H7 (cell line): Measurements from ENCODE around the gene RPS15. TPM values are rescaled to one million over a fixed set of nuclear protein-coding genes. Genes with fewer than 3 reads are reported as not detected.

Experiments
- DNase-seq: peaks from one replicate; pipeline ENCODE4 v3.0.0; 2012
- H3K27me3 ChIP-seq: 2 replicates; pipeline ENCODE4 v1.6.0; 2011; ENCODE audit warnings: mild to moderate bottlenecking, low read length; ENCODE audit not compliant: control insufficient read depth, insufficient read depth
- H3K36me3 ChIP-seq: replicated peaks from 2 replicates; pipeline ENCODE4 v1.5.1; 2011; ENCODE audit warnings: low read length; ENCODE audit not compliant: control insufficient read depth, insufficient read depth
- H3K4me3 ChIP-seq: 2 replicates; pipeline ENCODE4 v1.5.1; 2011; ENCODE audit warnings: low read depth, mild to moderate bottlenecking, control low read depth, low read length, moderate library complexity; ENCODE audit not compliant: insufficient read depth
- total RNA-seq: library from RNA; depleted of rRNA; stranded (reverse); fragments of >200 nt; shearing (Covaris generic); gene quantifications from 2 replicates; pipeline ENCODE4 v1.2.3, GENCODE V29; 2014

Gene RPS15
- total RNA-seq, 1 experiment from 2014 or later, result 1,693 TPM

DNA sequence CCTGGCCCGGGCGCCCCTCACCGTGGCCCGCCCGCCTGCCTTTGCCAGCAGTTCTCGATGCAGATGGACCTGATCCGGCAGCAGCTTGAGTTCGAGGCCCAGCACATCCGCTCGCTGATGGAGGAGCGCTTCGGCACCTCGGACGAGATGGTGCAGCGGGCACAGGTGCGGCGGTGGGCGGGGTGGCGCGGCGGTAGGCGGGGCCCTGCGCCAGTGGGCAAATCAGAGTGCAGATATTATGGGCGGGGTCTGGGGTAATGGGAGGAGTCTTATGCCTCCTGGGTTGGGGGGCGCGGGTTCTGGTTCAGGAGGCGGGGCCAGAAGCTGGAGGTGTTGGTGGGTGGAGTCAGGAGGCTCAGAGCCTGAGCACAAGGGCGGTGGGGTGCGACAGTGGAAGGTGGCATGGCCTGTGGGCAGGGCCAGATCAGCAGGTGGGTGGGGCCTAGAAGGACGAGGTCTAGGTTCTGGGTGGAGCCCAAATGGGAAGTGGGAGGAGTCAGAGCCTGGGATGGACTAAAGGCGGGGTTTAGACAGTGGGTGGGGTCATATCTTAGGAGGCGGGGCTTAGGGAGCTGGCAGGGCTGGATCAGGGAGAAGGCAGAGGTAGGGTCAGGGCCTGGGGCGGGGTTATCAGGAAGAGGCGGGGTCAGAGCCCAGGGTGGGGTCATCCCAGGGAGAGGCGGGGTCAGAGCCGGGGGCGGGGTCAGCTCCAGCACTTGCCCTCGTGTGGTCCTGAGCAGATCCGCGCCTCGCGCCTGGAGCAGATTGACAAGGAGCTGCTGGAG, 17.3 kb downstream of the RPS15 start:
- peak; percentile 99 for DNase-seq
- H3K4me3 ChIP-seq, result peak overlapping the region; percentile 31
- no peaks in the 10 kb centered on the region for H3K36me3 ChIP-seq
- H3K27me3 ChIP-seq, result peaks cover 57% of the 10 kb centered on the region

DNA sequence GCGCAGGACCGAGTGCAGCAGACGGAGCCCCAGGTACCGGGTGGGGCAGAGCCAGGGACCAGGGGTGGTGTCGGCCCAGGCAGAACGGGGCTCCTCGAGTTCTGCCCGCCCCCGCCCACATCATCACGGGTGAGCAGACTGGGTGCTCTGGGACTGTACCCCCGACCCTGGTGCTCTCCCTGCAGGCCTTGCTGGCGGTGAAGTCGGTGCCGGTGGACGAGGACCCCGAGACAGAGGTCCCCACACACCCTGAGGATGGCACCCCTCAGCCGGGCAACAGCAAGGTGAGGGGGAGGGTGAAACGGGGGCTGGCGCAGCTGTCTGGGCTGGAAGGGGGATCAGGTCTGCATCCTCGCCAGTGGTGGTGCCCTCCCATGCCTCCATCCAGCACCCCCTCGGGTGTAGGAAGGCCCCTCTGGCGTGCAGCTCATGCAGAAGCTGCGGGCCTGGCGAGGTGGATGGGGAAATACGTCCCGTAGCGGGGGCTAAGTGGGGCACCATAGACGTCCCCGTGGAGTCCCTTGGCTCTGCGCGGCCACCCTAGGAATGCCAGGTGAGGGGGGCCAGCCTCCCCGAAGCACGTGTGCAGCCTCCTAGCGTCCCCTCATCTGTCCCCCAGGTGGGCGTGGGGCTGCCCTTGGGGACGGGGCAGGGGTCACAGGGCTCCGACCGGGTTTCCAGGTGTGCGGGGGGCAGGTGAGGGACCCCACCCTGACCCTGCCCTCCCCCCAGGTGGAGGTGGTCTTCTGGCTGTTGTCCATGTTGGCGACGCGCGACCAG, 18.1 kb downstream of the RPS15 start:
- no peak for DNase-seq
- peaks cover 49% of the 10 kb centered on the region for H3K27me3 ChIP-seq
- H3K36me3 ChIP-seq, result no peaks in the 10 kb centered on the region
- no peak overlapping the region for H3K4me3 ChIP-seq

DNA sequence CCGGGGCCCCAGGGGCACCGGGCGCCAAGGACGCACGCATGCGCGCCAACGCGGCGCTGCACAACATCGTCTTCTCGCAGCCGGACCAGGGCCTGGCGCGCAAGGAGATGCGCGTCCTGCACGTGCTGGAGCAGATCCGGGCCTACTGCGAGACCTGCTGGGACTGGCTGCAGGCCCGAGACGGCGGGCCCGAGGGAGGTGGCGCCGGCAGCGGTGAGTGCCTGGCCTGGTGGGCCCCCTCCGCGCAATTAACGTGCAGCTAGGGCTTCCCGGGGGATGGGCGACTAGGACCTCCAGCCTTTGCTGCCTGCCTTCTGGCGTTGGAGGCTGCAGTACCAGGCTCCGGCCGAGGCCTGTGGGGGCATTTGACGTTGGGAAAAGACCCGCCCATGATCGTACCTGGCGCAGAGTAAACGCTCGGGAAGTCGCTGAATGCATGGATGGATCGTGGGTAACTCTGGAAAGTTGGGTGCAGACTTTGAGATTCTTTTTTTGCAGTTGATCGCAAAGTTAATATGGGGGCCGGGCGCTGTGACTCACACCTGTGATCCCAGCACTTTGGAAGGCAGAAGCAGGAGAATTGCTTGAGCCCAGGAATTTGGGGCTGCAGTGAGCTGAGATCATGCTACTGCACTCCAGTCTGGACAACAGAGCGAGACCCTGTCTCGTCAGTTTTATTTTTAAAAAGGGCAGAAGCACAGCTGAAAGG, 19.0 kb downstream of the RPS15 start:
- Histone ChIP-seq H3K36me3 (no peaks in the 10 kb centered on the region), H3K4me3 (no peak overlapping the region), H3K27me3 (peaks cover 43% of the 10 kb centered on the region)
- peak; percentile 85 for DNase-seq

DNA sequence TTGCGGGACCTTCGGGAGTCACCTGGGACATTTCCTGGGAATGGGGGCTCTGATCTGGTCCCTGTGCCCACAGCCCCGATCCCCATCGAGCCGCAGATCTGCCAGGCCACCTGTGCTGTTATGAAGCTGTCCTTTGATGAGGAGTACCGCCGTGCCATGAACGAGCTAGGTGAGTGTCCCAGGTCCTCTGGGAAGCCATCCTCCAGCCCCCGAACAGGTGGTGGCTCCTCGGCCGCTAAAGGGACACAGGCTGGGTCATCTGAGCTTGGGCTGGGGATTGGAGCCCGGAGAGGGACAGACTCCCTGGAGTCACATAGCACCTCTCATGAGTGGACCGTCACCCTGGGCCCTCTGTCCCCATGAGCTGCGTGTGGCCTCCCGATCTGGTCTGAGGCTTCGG, 19.7 kb downstream of the RPS15 start:
- no peak for DNase-seq
- Histone ChIP-seq H3K36me3 (no peaks in the 10 kb centered on the region), H3K27me3 (peaks cover 36% of the 10 kb centered on the region), H3K4me3 (no peak overlapping the region)

DNA sequence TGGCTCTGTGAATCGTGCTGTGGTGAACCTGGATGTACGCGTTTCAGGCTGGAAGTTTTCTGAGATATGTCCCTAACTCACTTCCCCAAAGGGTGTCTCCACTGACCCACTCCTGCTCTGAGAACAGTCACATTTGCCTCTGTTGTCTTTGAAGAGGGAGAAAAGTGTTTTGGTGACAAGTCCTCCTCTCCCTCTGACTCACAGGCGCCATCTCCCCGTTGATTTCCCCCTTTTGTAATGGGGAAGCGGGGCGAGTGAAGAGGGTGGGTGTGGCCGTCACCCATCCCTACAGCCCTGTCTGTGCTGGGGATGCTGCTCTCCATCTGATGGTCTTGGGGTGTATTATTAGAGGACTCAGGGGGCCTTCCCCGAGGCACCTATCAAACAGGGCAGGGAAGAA, 21.3 kb downstream of the RPS15 start:
- DNase-seq, result no peak
- Histone ChIP-seq H3K36me3 (no peaks in the 10 kb centered on the region), H3K27me3 (peaks cover 23% of the 10 kb centered on the region), H3K4me3 (no peak overlapping the region)

DNA sequence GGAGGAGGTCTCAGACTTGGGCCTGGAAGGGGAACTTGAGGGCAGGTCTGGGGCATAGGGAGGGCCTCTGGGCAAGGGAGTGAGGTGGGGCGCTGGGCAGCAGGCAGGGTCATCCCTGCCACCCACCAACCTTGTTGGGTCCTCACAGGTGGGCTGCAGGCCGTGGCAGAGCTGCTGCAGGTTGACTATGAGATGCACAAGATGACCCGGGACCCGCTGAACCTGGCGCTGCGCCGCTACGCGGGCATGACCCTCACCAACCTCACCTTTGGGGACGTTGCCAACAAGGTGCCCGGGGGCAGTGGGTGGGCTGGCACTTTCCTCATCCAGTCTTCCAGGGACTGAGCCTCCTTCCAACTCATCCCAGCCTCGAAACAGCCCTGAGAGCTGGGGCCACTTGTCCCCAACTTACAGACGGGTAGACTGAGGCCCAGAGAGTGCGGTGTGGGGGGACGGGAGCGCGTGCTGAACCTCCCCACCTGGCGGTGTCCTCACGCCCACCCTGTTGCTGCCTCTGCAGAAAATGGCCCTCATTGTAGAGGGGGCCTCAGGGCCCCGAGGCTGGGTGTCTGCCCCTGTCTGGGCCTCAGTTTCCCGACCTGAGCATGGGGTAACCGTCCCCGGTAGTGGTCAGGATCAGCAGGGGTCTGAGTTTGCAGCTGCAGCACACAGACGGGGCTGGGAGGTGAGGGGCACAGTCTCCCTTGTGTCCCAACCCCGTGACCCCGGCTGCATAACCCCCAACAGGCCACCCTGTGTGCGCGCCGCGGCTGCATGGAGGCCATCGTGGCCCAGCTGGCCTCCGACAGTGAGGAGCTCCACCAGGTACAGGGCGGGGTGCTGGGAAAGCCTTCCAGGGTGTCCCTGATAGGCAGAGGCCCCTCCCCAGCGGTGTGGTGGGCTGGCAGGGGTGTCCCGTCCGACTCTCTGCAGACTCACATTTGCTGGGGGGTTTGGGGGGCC, 22.1 kb downstream of the RPS15 start:
- no peak overlapping the region for H3K4me3 ChIP-seq
- DNase-seq, result no peak
- H3K27me3 ChIP-seq, result peaks cover 21% of the 10 kb centered on the region
- no peaks in the 10 kb centered on the region for H3K36me3 ChIP-seq

DNA sequence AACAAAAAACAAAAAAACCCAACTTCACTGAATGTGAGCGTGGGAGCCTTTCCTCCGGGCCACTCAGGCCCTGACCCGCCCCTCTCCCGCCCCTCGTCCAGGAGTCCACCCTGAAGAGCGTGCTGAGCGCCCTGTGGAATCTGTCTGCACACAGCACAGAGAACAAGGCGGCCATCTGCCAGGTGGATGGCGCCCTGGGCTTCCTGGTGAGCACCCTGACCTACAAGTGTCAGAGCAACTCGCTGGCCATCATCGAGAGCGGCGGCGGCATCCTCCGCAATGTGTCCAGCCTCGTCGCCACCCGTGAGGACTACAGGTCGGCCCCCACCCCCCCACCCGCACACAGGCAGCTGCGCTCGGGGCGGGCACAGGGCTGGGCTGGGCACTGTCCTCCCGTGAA, 23.7 kb downstream of the RPS15 start:
- no peak for DNase-seq
- Histone ChIP-seq H3K36me3 (no peaks in the 10 kb centered on the region), H3K27me3 (peaks cover 27% of the 10 kb centered on the region), H3K4me3 (no peak overlapping the region)

DNA sequence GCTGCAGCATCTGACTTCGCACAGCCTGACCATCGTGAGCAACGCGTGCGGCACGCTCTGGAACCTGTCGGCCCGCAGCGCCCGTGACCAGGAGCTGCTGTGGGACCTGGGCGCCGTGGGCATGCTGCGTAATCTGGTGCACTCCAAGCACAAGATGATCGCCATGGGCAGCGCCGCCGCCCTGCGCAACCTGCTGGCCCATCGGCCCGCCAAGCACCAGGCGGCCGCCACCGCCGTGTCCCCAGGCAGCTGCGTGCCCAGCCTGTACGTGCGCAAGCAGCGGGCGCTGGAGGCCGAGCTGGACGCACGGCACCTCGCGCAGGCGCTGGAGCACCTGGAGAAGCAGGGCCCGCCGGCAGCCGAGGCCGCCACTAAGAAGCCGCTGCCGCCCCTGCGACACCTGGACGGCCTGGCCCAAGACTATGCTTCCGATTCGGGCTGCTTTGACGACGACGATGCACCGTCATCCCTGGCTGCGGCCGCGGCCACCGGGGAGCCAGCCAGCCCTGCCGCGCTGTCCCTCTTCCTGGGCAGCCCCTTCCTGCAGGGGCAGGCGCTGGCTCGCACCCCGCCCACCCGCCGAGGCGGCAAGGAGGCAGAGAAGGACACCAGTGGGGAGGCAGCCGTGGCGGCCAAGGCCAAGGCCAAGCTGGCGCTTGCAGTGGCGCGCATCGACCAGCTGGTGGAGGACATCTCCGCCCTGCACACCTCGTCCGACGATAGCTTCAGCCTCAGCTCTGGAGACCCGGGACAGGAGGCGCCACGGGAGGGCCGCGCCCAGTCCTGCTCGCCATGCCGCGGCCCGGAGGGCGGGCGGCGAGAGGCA, 27.2 kb downstream of the RPS15 start:
- peaks cover 53% of the 10 kb centered on the region for H3K27me3 ChIP-seq
- H3K4me3 ChIP-seq, result no peak overlapping the region
- peak; percentile 93 for DNase-seq
- no peaks in the 10 kb centered on the region for H3K36me3 ChIP-seq

DNA sequence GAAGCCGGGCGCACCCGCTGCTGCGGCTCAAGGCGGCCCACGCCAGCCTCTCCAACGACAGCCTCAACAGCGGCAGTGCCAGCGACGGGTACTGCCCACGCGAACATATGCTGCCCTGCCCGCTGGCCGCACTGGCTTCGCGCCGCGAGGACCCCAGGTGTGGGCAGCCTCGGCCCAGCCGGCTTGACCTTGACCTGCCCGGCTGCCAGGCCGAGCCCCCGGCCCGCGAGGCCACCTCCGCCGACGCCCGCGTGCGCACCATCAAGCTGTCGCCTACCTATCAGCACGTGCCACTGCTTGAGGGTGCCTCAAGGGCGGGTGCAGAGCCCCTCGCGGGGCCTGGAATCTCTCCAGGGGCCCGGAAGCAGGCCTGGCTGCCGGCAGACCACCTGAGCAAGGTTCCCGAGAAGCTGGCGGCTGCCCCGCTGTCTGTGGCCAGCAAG, 27.8 kb downstream of the RPS15 start:
- Histone ChIP-seq H3K4me3 (no peak overlapping the region), H3K27me3 (peaks cover 60% of the 10 kb centered on the region), H3K36me3 (no peaks in the 10 kb centered on the region)
- DNase-seq, result peak; percentile 78

DNA sequence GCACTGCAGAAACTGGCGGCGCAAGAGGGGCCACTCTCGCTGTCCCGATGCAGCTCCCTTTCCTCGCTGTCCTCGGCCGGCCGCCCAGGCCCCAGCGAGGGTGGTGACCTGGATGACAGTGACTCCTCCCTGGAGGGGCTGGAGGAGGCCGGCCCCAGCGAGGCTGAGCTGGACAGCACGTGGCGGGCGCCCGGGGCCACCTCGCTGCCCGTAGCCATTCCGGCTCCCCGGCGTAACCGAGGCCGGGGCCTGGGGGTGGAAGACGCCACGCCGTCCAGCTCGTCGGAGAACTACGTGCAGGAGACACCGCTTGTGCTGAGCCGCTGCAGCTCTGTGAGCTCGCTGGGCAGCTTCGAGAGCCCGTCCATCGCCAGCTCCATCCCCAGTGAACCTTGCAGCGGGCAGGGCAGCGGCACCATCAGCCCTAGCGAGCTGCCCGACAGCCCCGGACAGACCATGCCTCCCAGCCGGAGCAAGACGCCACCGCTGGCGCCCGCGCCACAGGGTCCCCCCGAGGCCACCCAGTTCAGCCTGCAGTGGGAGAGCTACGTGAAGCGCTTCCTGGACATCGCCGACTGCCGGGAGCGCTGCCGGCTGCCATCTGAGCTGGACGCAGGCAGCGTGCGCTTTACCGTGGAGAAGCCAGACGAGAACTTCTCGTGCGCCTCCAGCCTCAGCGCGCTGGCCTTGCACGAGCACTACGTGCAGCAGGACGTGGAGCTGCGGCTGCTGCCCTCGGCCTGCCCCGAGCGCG, 28.4 kb downstream of the RPS15 start:
- H3K36me3 ChIP-seq, result no peaks in the 10 kb centered on the region
- H3K4me3 ChIP-seq, result peak overlapping the region; percentile 12; the same call in 1 of the 2 replicates
- peak; percentile 83 for DNase-seq
- peaks cover 66% of the 10 kb centered on the region for H3K27me3 ChIP-seq

DNA sequence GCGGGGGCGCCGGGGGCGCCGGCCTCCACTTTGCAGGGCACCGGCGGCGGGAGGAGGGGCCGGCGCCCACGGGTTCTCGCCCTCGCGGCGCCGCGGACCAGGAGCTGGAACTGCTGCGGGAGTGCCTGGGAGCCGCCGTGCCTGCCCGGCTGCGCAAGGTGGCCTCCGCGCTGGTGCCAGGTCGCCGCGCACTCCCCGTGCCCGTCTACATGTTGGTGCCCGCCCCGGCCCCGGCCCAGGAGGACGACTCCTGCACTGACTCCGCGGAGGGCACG, 29.0 kb downstream of the RPS15 start:
- Histone ChIP-seq H3K36me3 (no peaks in the 10 kb centered on the region), H3K27me3 (peaks cover 71% of the 10 kb centered on the region), H3K4me3 (peak overlapping the region; percentile 12; the same call in 1 of the 2 replicates)
- DNase-seq, result no peak

DNA sequence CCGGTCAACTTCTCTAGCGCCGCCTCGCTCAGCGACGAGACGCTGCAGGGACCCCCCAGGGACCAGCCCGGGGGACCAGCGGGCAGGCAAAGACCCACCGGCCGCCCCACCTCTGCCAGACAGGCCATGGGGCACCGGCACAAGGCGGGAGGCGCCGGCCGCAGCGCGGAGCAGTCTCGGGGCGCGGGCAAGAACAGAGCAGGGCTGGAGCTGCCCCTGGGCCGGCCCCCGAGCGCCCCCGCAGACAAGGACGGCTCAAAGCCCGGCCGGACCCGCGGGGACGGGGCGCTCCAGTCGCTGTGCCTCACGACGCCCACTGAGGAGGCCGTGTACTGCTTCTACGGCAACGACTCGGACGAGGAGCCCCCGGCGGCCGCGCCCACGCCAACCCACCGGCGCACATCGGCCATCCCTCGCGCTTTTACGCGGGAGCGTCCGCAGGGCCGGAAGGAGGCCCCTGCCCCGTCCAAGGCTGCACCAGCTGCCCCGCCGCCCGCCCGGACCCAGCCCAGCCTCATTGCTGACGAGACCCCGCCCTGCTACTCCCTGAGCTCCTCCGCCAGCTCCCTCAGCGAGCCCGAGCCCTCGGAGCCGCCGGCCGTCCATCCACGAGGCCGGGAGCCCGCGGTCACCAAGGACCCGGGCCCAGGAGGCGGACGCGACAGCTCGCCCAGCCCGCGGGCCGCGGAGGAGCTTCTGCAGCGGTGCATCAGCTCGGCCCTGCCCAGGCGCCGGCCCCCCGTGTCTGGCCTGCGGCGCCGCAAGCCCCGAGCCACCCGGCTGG, 29.5 kb downstream of the RPS15 start:
- Histone ChIP-seq H3K4me3 (no peak overlapping the region; the same call in 1 of the 2 replicates), H3K27me3 (peaks cover 76% of the 10 kb centered on the region), H3K36me3 (no peaks in the 10 kb centered on the region)
- peak; percentile 89 for DNase-seq
